ENCODE measurements around the gene EN2.

Gene EN2

GRCh38 chr7:155486783-155487508 is 29.0 kb downstream of the EN2 start:
- no peak for DNase-seq (ENCODE audit: low read depth)

GRCh38 chr7:155487509-155488482 is 29.9 kb downstream of the EN2 start:
- no peak for DNase-seq (ENCODE audit: low read depth)

GRCh38 chr7:155488483-155489127 is 30.7 kb downstream of the EN2 start:
- DNase-seq (ENCODE audit: low read depth), result no peak

- DNase-seq (ENCODE audit: low read depth), result no peak
These were observed 31.4 kb downstream of the EN2 start for GRCh38 chr7:155489158-155489840.

- no peak for DNase-seq (ENCODE audit: low read depth)
These were observed 32.1 kb downstream of the EN2 start for GRCh38 chr7:155489862-155490696.

- no peak for DNase-seq (ENCODE audit: low read depth)
These were observed 33.0 kb downstream of the EN2 start for GRCh38 chr7:155490697-155491628.

- no peak for DNase-seq (ENCODE audit: low read depth)
These were observed 33.9 kb downstream of the EN2 start for GRCh38 chr7:155491812-155492211.

GRCh38 chr7:155493744-155494538 is 36.0 kb downstream of the EN2 start:
- no peak for DNase-seq (ENCODE audit: low read depth)

GRCh38 chr7:155494551-155494950 is 36.6 kb downstream of the EN2 start:
- no peak for DNase-seq (ENCODE audit: low read depth)

- no peak for DNase-seq (ENCODE audit: low read depth)
These were observed 37.7 kb downstream of the EN2 start for GRCh38 chr7:155495440-155496248.

GRCh38 chr7:155496267-155497005 is 38.5 kb downstream of the EN2 start:
- no peak for DNase-seq (ENCODE audit: low read depth)

GRCh38 chr7:155497149-155497901 is 39.4 kb downstream of the EN2 start:
- DNase-seq (ENCODE audit: low read depth), result no peak

- no peak for DNase-seq (ENCODE audit: low read depth)
These were observed 47.5 kb downstream of the EN2 start for GRCh38 chr7:155505422-155505793.

- no peak for DNase-seq (ENCODE audit: low read depth)
These were observed 49.0 kb downstream of the EN2 start for GRCh38 chr7:155506854-155507337.

GRCh38 chr7:155507576-155507975 is 49.6 kb downstream of the EN2 start:
- no peak for DNase-seq (ENCODE audit: low read depth)
